Mucosa of gallbladder (tissue), 1 donor: ENCODE data around the gene TFIP11. TPM values are rescaled to one million over a fixed set of nuclear protein-coding genes. Genes with fewer than 3 reads are reported as not detected.
"Not testable (repeated sequence)": the region's sequence is repeated elsewhere in the genome, so short reads cannot be mapped to it uniquely, and the experiment has no call there.

Experiments
- DNase-seq: peaks from one replicate; pipeline ENCODE4 v3.0.0-alpha.2; 2020; ENCODE audit warnings: low spot score
- total RNA-seq: library from RNA; stranded (reverse); gene quantifications from one replicate; pipeline ENCODE4 v1.2.1, GENCODE V29; 2021
- donor health status: DM: no; HTN: no; CAD: no.

Gene TFIP11
- total RNA-seq, 1 donor from 2014 or later, result 34.2 TPM

DNA sequence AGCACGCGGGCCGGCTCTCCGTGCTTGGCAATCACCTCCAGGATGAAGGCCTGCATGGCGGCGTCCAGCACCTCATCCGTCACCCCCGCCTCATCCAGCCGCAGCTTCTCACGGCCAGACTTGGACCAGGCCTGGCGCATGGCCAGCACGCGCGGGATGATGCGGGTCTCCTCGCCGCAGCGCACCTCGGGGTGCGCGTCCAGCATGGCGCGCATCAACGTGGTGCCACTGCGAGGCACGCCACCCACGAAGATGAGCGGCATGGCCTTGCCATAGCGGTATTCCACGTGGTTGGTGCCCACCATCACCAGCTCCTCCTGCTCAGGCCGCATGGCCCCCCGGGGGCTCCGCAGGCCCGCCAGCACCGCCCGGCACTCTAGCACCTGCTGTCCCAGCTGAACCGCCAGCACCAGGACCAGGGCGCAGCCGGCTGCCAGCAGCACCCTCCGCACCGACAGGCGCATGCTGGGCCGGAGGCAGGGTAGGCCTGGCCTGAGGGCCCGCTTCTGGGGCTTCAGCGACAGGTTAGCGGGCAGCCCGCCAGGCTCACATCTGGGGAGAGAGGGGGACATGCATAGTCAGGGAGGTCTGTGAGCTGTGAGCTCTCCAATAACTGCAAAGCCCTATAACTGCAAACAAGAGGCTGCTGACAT lies 29.0 kb upstream of the TFIP11 start:
- DNase-seq, result no peak

DNA sequence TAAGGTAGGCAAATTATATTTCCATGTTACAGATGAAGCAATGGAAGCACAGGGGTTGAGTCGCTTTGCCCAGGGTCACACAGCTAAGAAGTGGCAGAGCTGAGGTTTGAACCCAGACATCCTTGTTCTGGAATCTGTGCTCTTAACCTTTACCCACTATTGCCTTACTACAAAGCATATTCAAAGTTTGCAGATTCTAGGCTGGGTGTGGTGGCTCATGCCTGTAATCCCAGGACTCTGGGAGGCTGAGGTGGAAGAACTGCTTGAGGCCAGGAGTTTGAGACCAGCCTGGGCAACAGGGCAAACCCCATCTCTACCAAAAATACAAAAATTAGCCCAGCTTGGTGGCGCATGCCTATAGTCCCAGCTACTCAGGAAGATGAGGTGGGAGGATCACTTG lies 27.8 kb upstream of the TFIP11 start:
- DNase-seq, result no peak

- no peak for DNase-seq
These were observed 24.5 kb upstream of the TFIP11 start for GRCh38 chr22:26536762-26537134.

DNA sequence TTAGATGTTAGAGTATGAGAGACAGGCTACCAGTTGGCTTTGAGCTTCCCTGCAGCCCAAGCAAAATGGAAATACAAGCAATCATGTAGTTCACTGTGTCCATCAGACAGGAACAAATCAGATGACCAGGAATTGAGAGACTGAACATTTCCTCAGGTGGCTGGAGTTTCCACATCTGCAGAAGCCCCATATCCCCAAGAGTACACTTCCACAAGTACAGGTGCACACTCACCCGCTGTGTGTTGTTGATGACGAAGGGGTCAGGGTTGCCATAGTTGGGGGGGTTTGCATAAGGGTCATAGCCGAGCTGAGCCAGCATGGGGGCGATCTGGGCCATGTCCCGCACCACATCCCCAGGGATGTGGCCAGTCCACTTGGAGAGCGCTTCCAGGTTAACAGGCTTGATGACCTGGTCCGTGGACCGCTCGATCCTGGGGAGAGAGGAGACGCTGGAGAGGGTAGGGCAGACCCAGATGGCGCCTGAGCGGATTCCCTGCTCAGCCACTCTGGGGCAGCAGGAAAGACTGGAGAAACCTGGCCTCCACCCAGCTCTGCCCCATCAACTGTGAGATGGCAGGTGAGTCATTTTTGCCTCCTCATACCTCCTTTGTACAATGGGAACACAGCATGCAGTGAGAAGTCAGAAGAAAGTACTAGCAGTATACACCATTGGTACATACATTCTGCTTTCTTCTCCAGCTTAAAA lies 23.9 kb upstream of the TFIP11 start:
- DNase-seq, result no peak

DNA sequence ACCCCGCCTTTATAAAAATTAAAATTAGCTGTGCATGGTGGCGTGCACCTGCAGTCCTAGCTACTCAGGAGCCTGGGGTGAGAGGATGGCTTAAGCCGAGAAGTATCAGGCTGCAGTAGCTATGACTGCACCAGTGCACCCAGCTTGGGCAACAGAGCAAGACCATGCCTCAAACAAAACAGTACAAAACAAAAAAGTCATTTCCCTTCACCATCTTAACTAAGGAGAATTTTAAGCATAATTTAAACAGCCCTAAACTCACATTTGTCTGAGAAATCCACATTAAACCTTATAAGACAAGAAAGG lies 23.3 kb upstream of the TFIP11 start:
- DNase-seq, result no peak

GRCh38 chr22:26534874-26535602 lies 22.8 kb upstream of the TFIP11 start:
- DNase-seq, result no peak

DNA sequence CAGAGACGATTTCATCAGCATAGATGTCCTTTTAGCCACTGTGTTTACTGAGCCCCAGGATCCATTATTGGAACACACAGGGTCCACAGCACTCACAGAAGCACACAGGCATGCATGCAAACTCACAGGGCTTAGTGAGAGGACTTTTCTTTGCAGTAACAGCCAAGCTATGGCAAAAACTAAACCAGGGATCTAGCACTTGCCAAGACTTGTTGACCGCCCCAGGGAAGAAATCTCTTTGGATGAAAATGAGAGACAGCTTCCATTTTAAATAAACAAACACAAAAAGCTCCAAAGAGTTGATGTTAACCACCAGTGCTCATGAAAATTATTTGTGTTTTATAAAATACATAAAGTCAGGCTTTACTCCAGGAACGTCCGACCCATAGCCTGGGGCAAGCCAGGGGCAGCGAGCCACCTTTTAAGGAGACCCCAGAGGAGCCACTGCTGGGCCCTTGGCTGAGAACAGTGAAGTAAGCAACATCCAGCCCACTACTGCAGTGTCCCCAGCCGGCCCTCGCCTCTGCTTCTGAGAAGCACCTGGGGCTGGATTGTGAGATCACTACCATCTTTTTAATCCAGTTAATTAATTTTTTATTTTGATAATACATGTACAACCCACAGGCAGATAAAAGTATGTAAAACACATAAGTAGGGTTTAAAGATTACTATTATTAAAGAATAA lies 22.0 kb upstream of the TFIP11 start:
- no peak for DNase-seq

- no peak for DNase-seq
These were observed 17.1 kb upstream of the TFIP11 start for GRCh38 chr22:26529345-26529744.

- DNase-seq, result not testable (repeated sequence)
These were observed 16.2 kb upstream of the TFIP11 start for GRCh38 chr22:26528518-26528917.

GRCh38 chr22:26527574-26528465 lies 15.5 kb upstream of the TFIP11 start:
- DNase-seq, result no peak

GRCh38 chr22:26527167-26527566 lies 14.9 kb upstream of the TFIP11 start:
- no peak for DNase-seq

DNA sequence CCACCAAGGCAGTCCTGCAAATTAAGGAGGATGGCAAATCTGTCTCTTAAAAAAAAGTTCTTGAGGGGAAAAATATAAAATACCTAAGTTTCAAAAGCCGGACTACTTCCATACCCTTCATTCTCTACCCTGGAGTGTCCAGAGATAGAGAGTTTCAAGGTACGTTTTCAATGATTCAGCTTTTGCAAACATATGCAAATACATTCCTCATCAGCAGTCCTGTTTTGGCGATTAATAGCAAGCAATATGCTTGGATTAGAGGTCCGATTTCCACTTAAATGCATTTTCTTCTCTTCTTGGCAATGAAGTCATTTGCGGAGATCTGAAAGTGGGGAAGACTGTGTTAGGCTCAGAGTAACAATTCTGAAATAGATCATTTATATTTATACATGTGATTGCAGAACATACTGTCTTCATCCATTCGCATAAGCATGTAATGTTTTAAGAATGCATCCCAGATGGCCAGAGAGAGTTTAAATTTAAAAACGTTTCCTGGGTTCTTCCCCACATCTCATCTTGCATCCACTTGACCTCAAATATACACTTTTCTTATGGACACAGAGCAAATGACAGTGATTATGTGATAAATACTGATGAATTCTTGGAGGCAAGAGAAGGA lies 13.8 kb upstream of the TFIP11 start:
- DNase-seq, result no peak

GRCh38 chr22:26524870-26525269 lies 12.6 kb upstream of the TFIP11 start:
- no peak for DNase-seq

DNA sequence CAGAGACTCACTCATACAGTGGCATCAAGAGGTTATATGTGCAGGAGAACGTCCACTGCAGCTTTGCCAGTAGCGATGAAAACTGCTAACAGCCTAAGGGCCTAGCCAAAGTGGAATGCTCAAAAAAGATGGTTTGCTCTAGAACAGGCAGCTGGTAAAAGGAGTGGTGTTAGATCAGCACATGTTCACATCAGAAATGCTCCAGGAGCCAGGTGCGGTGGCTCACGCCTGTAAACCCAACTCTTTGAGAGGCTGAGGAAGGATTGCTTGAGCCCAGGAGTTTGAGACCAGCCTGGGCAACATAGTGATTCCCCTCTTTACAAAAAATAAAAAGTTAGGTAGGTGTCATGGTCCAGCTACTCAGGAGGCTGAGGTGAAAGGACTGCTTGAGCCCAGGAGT lies 10.3 kb upstream of the TFIP11 start:
- no peak for DNase-seq

GRCh38 chr22:26522012-26522411 lies 9.7 kb upstream of the TFIP11 start:
- DNase-seq, result no peak

DNA sequence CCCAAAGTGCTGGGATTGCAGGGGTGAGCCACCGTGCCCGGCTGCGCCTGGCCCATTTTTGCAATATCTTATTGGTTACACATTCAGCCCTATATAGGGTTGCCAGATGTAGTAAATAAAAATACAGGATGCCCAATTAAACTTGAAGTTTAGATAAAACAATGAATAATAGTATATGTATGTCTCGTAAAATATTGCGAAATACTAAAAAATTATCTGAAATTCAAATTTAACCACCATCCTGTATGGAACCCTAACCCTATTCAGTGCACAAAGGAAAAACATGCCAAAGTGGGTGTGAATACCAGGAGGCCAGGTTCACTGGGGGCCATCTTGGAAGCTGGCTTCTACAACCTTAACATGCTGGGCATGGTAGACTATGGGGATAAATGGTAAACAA lies 5.2 kb upstream of the TFIP11 start:
- DNase-seq, result no peak

- no peak for DNase-seq
These were observed 4.2 kb upstream of the TFIP11 start for GRCh38 chr22:26516503-26516902.

- DNase-seq, result no peak
These were observed 3.7 kb upstream of the TFIP11 start for GRCh38 chr22:26515931-26516330.

- no peak for DNase-seq
These were observed 2.3 kb upstream of the TFIP11 start for GRCh38 chr22:26514419-26515161.

DNA sequence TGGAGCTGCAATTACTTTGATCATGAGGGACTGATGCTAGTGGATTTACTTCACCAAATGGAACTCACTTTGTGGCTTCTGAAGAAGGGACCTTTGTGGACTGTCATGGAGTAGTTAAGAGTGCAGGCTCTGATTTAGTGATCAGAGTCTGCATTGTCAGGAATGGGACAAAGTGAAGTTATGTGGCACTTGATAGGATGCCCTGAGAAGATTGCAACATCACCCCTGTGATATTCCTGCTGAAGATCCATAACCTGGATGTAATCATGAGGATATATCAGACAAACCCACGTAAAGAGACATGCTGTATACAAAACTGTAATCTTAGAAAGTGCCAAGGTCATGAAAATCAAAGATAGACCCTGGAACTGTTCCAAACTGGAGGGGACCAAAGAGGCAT lies 1.6 kb upstream of the TFIP11 start:
- DNase-seq, result no peak
